HepG2 (cell line): ENCODE measurements around the gene NFYC. TPM values are rescaled to one million over a fixed set of nuclear protein-coding genes. Genes with fewer than 3 reads are reported as not detected.

Experiments
- AKAP8 ChIP-seq: sonication (generic); formaldehyde crosslinking; IDR thresholded peaks from 2 replicates; pipeline ENCODE4 v1.5.1; 2020; ENCODE audit warnings: mild to moderate bottlenecking, missing genetic modification reagents
- ARID2 ChIP-seq: sonication (generic); formaldehyde crosslinking; IDR thresholded peaks from 2 replicates; pipeline ENCODE4 v1.8.1; 2022; ENCODE audit warnings: mild to moderate bottlenecking, missing genetic modification reagents, borderline replicate concordance
- DMAP1 ChIP-seq: IDR thresholded peaks from 2 replicates; pipeline ENCODE4 v1.6.1; 2016
- ERF ChIP-seq: IDR thresholded peaks from 2 replicates; pipeline ENCODE4 v1.6.1; 2018; ENCODE audit warnings: missing biosample characterization, missing genetic modification reagents
- FLYWCH1 ChIP-seq: sonication (generic); formaldehyde crosslinking; IDR thresholded peaks from 2 replicates; pipeline ENCODE4 v1.8.1; 2023; ENCODE audit warnings: mild to moderate bottlenecking, missing genetic modification reagents
- FOXK1 ChIP-seq: sonication (generic); formaldehyde crosslinking; IDR thresholded peaks from 2 replicates; pipeline ENCODE4 v1.4.0; 2020; ENCODE audit warnings: low read depth, missing genetic modification reagents, borderline replicate concordance
- GTF2F1 ChIP-seq: fragments of 150-350 bp; IDR thresholded peaks from 2 replicates; pipeline ENCODE4 v1.6.1; 2014; ENCODE audit warnings: low read length
- HIVEP1 ChIP-seq: sonication (generic); formaldehyde crosslinking; IDR thresholded peaks from 2 replicates; pipeline ENCODE4 v1.4.0; 2020; ENCODE audit warnings: mild to moderate bottlenecking, missing genetic modification reagents
- JARID2 ChIP-seq: sonication (generic); formaldehyde crosslinking; IDR thresholded peaks from 2 replicates; pipeline ENCODE4 v1.8.1; 2023; ENCODE audit warnings: missing genetic modification reagents, inconsistent platforms; ENCODE audit not compliant: insufficient replicate concordance
- KLF11 ChIP-seq: IDR thresholded peaks from 2 replicates; pipeline ENCODE4 v1.6.1; 2016; ENCODE audit warnings: missing compliant biosample characterization
- NCOA1 ChIP-seq: sonication (generic); formaldehyde crosslinking; IDR thresholded peaks from 2 replicates; pipeline ENCODE4 v1.9.0; 2021; ENCODE audit warnings: missing genetic modification reagents
- NFIB ChIP-seq: sonication (generic); formaldehyde crosslinking; IDR thresholded peaks from 2 replicates; pipeline ENCODE4 v1.9.0; 2021; ENCODE audit warnings: missing genetic modification reagents, mild to moderate bottlenecking, borderline replicate concordance
- PHF20 ChIP-seq: sonication (generic); formaldehyde crosslinking; IDR thresholded peaks from 2 replicates; pipeline ENCODE4 v1.5.0; 2020; ENCODE audit warnings: mild to moderate bottlenecking, missing genetic modification reagents
- POLR2AphosphoS5 ChIP-seq: IDR thresholded peaks from 2 replicates; pipeline ENCODE4 v1.6.1; 2012; ENCODE audit warnings: low read depth, low read length
- RBM22 ChIP-seq: fragments of 200-400 bp; formaldehyde crosslinking; optimal IDR thresholded peaks from 2 replicates; pipeline ENCODE3; 2017; ENCODE audit warnings: mild to moderate bottlenecking, low read length, moderate library complexity
- SAFB2 ChIP-seq: sonication (generic); formaldehyde crosslinking; IDR thresholded peaks from 2 replicates; pipeline ENCODE4 v1.5.1; 2020; ENCODE audit warnings: missing genetic modification reagents, low read depth, mild to moderate bottlenecking, borderline replicate concordance
- SIN3A ChIP-seq: IDR thresholded peaks from 2 replicates; pipeline ENCODE4 v1.6.1; 2011; ENCODE audit warnings: low read depth, mild to moderate bottlenecking, control low read depth, low read length, borderline replicate concordance
- SMAD9 ChIP-seq: sonication (generic); formaldehyde crosslinking; IDR thresholded peaks from 2 replicates; pipeline ENCODE4 v1.5.1; 2020; ENCODE audit warnings: mild to moderate bottlenecking, missing genetic modification reagents
- SP140L ChIP-seq: sonication (generic); formaldehyde crosslinking; IDR thresholded peaks from 2 replicates; pipeline ENCODE4 v1.4.0; 2020; ENCODE audit warnings: missing genetic modification reagents, borderline replicate concordance
- TEF ChIP-seq: sonication (generic); formaldehyde crosslinking; IDR thresholded peaks from 2 replicates; pipeline ENCODE4 v1.5.0; 2020; ENCODE audit warnings: missing genetic modification reagents
- TGIF2 ChIP-seq: IDR thresholded peaks from 2 replicates; pipeline ENCODE4 v1.6.1; 2016; ENCODE audit warnings: control low read depth, missing compliant biosample characterization
- XRCC5 ChIP-seq: fragments of 200-400 bp; formaldehyde crosslinking; optimal IDR thresholded peaks from 2 replicates; pipeline ENCODE3; 2017; ENCODE audit warnings: mild to moderate bottlenecking, low read length
- ZBTB7A ChIP-seq: sonication (generic); formaldehyde crosslinking; IDR thresholded peaks from 2 replicates; pipeline ENCODE4 v1.8.0; 2022; ENCODE audit warnings: mild to moderate bottlenecking, missing genetic modification reagents
- ZFP91 ChIP-seq: sonication (generic); formaldehyde crosslinking; IDR thresholded peaks from 2 replicates; pipeline ENCODE4 v1.9.0; 2022; ENCODE audit warnings: missing genetic modification reagents, mild to moderate bottlenecking, borderline replicate concordance
- ZNF180 ChIP-seq: sonication (generic); formaldehyde crosslinking; IDR thresholded peaks from 2 replicates; pipeline ENCODE4 v1.4.0; 2020; ENCODE audit warnings: low read depth, missing genetic modification reagents, borderline replicate concordance
- ZNF253 ChIP-seq: sonication (generic); formaldehyde crosslinking; IDR thresholded peaks from 2 replicates; pipeline ENCODE4 v1.8.0; 2022; ENCODE audit warnings: mild to moderate bottlenecking, missing genetic modification reagents, borderline replicate concordance
- ZNF263 ChIP-seq: sonication (generic); formaldehyde crosslinking; IDR thresholded peaks from 2 replicates; pipeline ENCODE4 v1.4.0; 2020; ENCODE audit warnings: missing genetic modification reagents
- ZNF282 ChIP-seq: fragments of 450-650 bp; IDR thresholded peaks from 2 replicates; pipeline ENCODE4 v1.6.1; 2018; ENCODE audit not compliant: partially characterized antibody
- ZNF460 ChIP-seq: sonication (generic); formaldehyde crosslinking; IDR thresholded peaks from 2 replicates; pipeline ENCODE4 v1.5.1; 2020; ENCODE audit warnings: missing genetic modification reagents, mild to moderate bottlenecking, borderline replicate concordance
- ZNF749 ChIP-seq: sonication (generic); formaldehyde crosslinking; IDR thresholded peaks from 2 replicates; pipeline ENCODE4 v1.8.0; 2022; ENCODE audit warnings: mild to moderate bottlenecking, missing genetic modification reagents, moderate library complexity, borderline replicate concordance
- polyA plus RNA-seq, 8 experiments: library from polyadenylated mRNA; depleted of rRNA in 3 of 8; stranded (reverse) in 7 of 8; unstranded in 1 of 8; fragments of >200 nt; fragmentation: Illumina TruSeq in 4 of 8; extraction: Trizol in 4 of 8; gene quantifications; 2 replicates each; pipeline versions ENCODE4 v1.2.1 to v1.2.3, GENCODE V29; 2011 to 2016; ENCODE audit warnings: low read depth in 4 of 8, missing spikeins in 1 of 8, mixed read lengths in 1 of 8; ENCODE audit not compliant: insufficient read depth in 1 of 8
- total RNA-seq, 5 experiments: library from RNA; depleted of rRNA; stranded (reverse); fragments of >200 nt; fragmentation: Illumina TruSeq; extraction: Trizol; gene quantifications; 2 replicates each; pipeline ENCODE4 v1.2.3, GENCODE V29; 2016; ENCODE audit warnings: low read depth in 1 of 5

NFYC gene
- total and polyA plus RNA-seq, 2 of the 13 experiments (the other 11 are each of a cell fraction or from before 2014, with no cell fraction given), result 33.9 to 73.7 TPM

- 0 out of 2 replicates have a peak, but pooled peaks have one; percentile 43 for TF ChIP-seq ARID2 (CRISPR knock-in tag)
- TF ChIP-seq ZNF460, result no peak; the same call in 1 of the 2 replicates
- peak; percentile 97 for TF ChIP-seq RBM22
- TF ChIP-seq TEF (CRISPR knock-in tag), result no peak; the same call in none of the 2 replicates
- no peak for TF ChIP-seq SP140L (CRISPR knock-in tag)
- TF ChIP-seq ZFP91 (CRISPR knock-in tag), result peak; percentile 98
- TF ChIP-seq SIN3A, result peak; percentile 49; the same call in 1 of the 2 replicates
- peak; percentile 65; the same call in 1 of the 2 replicates for TF ChIP-seq NFIB
- TF ChIP-seq DMAP1 (CRISPR knock-in tag), result peak; percentile 97
- peak; percentile 83 for TF ChIP-seq POLR2AphosphoS5
- TF ChIP-seq ZNF253 (CRISPR knock-in tag), result peak; percentile 88
- TF ChIP-seq FLYWCH1 (CRISPR knock-in tag), result no peak
- TF ChIP-seq ERF (CRISPR knock-in tag), result peak; percentile 93
- TF ChIP-seq JARID2, result no peak
- peak; percentile 78; the same call in 1 of the 2 replicates for TF ChIP-seq AKAP8 (CRISPR knock-in tag)
- TF ChIP-seq FOXK1 (CRISPR knock-in tag), result 0 out of 2 replicates have a peak, but pooled peaks have one; percentile 26
- peak; percentile 59; the same call in 1 of the 2 replicates for TF ChIP-seq PHF20
- peak; percentile 20; the same call in 1 of the 2 replicates for TF ChIP-seq SMAD9 (CRISPR knock-in tag)
- no peak; the same call in 1 of the 2 replicates for TF ChIP-seq TGIF2 (CRISPR knock-in tag)
- TF ChIP-seq ZNF180, result no peak
- no peak for TF ChIP-seq ZNF282
- no peak; the same call in 1 of the 2 replicates for TF ChIP-seq GTF2F1
- TF ChIP-seq ZNF263 (CRISPR knock-in tag), result peak; percentile 45; the same call in 1 of the 2 replicates
- peak; percentile 95; the same call in 1 of the 2 replicates for TF ChIP-seq NCOA1
- peak; percentile 69 for TF ChIP-seq XRCC5
- TF ChIP-seq SAFB2 (CRISPR knock-in tag), result peak; percentile 76; the same call in 1 of the 2 replicates
- peak; percentile 4; the same call in 1 of the 2 replicates for TF ChIP-seq ZBTB7A
- TF ChIP-seq ZNF749 (CRISPR knock-in tag), result peak; percentile 98
- TF ChIP-seq KLF11 (CRISPR knock-in tag), result peak; percentile 25; the same call in 1 of the 2 replicates
- TF ChIP-seq HIVEP1 (CRISPR knock-in tag), result peak; percentile 34; the same call in 1 of the 2 replicates
Observed at GRCh38 chr1:40691538-40692428, at the start of gene NFYC (continued).
